A549 (cell line): ENCODE data around the gene SLC35B4. TPM values are rescaled to one million over a fixed set of nuclear protein-coding genes. Genes with fewer than 3 reads are reported as not detected.

ENCODE experiments used
- ATAC-seq, 2 experiments: fragments of 200-7000 bp in 1 of 2; fragments of >200 bp in 1 of 2; cut with Nextera tagmentation in 1 of 2; cut with Tn5 transposase in 1 of 2; 3 replicates each; pipeline versions ENCODE4 v1.8.0 to v1.9.1; 2018 to 2020; ENCODE audit warnings: mild to moderate bottlenecking in 1 of 2, moderate library complexity in 1 of 2
- CTCF ChIA-PET: fragments of 300-600 bp; sonication (Branson Sonifier 250); formaldehyde crosslinking; extraction: SDS; loops from one replicate; lab custom pipeline; 2021; ENCODE audit warnings: antibody characterized with exemption, inconsistent platforms; lab: Yijun Ruan, JAX
- POLR2A ChIA-PET: fragments of 350-600 bp; formaldehyde crosslinking; extraction: SDS; loops from one replicate; lab custom pipeline; 2021; ENCODE audit warnings: antibody characterized with exemption, inconsistent platforms; lab: Yijun Ruan, JAX
- DNase-seq, 2 experiments: peaks; one replicate each; pipeline versions ENCODE4 v3.0.0 to v3.0.0-alpha.2; 2011 to 2016; ENCODE audit warnings: low read depth in 1 of 2, low spot score in 1 of 2
- FAIRE-seq: peaks from 2 replicates; lab custom pipeline; 2011; peaks lifted over from hg19 to GRCh38; lab: Jason Lieb, UNC
- H3K27ac ChIP-seq, 2 experiments: fragments of >200 bp; sonication (Bioruptor Twin); formaldehyde crosslinking; 3 replicates each; pipeline ENCODE4 v1.5.1; 2016 to 2017
- H3K4me1 ChIP-seq: fragments of >200 bp; sonication (Bioruptor Twin); formaldehyde crosslinking; 3 replicates; pipeline ENCODE4 v1.6.1; 2016
- H3K4me2 ChIP-seq: fragments of >200 bp; sonication (Bioruptor Twin); formaldehyde crosslinking; 3 replicates; pipeline ENCODE4 v1.6.1; 2016
- H3K4me3 ChIP-seq: fragments of >200 bp; sonication (Bioruptor Twin); formaldehyde crosslinking; 3 replicates; pipeline ENCODE4 v1.5.1; 2016
- H3K9me3 ChIP-seq: fragments of >200 bp; sonication (Bioruptor Twin); formaldehyde crosslinking; 3 replicates; pipeline ENCODE4 v1.6.1; 2016
- BHLHE40 ChIP-seq: IDR thresholded peaks from 2 replicates; pipeline ENCODE4 v1.6.1; 2012; ENCODE audit warnings: low read depth, low read length, inconsistent platforms
- CEBPB ChIP-seq, 2 experiments: fragments of >200 bp in 1 of 2; sonication (Bioruptor Twin) in 1 of 2; formaldehyde crosslinking in 1 of 2; IDR thresholded peaks; 2 replicates each; pipeline ENCODE4 v1.6.1; 2012 to 2016
- CHD2 ChIP-seq: fragments of 150-350 bp; IDR thresholded peaks from 2 replicates; pipeline ENCODE4 v1.6.1; 2014; ENCODE audit warnings: low read length; ENCODE audit not compliant: partially characterized antibody
- EP300 ChIP-seq, 2 experiments: fragments of >200 bp; sonication (Bioruptor Twin); formaldehyde crosslinking; IDR thresholded peaks; 2 replicates in 1 of 2; 3 replicates in 1 of 2; pipeline ENCODE4 v1.6.1; 2016 to 2017
- FOSB ChIP-seq: fragments of 250-450 bp; sonication (Bioruptor Pico); IDR thresholded peaks from 2 replicates; pipeline ENCODE4 v1.5.0; 2020; ENCODE audit warnings: mild to moderate bottlenecking, moderate library complexity
- FOSL2 ChIP-seq, 2 experiments: fragments of 450-650 bp in 1 of 2; fragments of >200 bp in 1 of 2; sonication (Bioruptor Twin) in 1 of 2; formaldehyde crosslinking; IDR thresholded peaks; 2 replicates each; pipeline versions ENCODE4 v1.5.0 to v1.6.1; 2016 to 2020; ENCODE audit warnings: mild to moderate bottlenecking in 1 of 2, moderate library complexity in 1 of 2
- FOXS1 ChIP-seq: fragments of 250-450 bp; sonication (Bioruptor Pico); IDR thresholded peaks from 2 replicates; pipeline ENCODE4 v1.5.0; 2020; ENCODE audit warnings: mild to moderate bottlenecking, moderate library complexity
- GATA3 ChIP-seq: IDR thresholded peaks from 2 replicates; pipeline ENCODE4 v1.6.1; 2012; ENCODE audit warnings: borderline replicate concordance
- HDAC2 ChIP-seq: fragments of 200-600 bp; sonication (generic); IDR thresholded peaks from 2 replicates; pipeline ENCODE4 v1.6.1; 2016
- HEYL ChIP-seq: fragments of 250-450 bp; sonication (Bioruptor Pico); IDR thresholded peaks from 2 replicates; pipeline ENCODE4 v1.8.0; 2021; ENCODE audit warnings: mild to moderate bottlenecking, moderate library complexity
- HOXB5 ChIP-seq: fragments of 250-450 bp; sonication (Bioruptor Pico); IDR thresholded peaks from 2 replicates; pipeline ENCODE4 v1.5.0; 2020; ENCODE audit warnings: mild to moderate bottlenecking, moderate library complexity
- JUN ChIP-seq, 2 experiments: fragments of >200 bp; sonication (Bioruptor Twin); formaldehyde crosslinking; IDR thresholded peaks; 2 replicates in 1 of 2; 3 replicates in 1 of 2; pipeline ENCODE4 v1.6.1; 2016 to 2017
- JUNB ChIP-seq: fragments of >200 bp; sonication (Bioruptor Twin); formaldehyde crosslinking; IDR thresholded peaks from 2 replicates; pipeline ENCODE4 v1.6.1; 2016
- KDM5A ChIP-seq: fragments of 200-600 bp; sonication (generic); IDR thresholded peaks from 2 replicates; pipeline ENCODE4 v1.6.1; 2016; ENCODE audit warnings: antibody characterized with exemption, mild to moderate bottlenecking
- MAFK ChIP-seq: fragments of 450-650 bp; IDR thresholded peaks from 2 replicates; pipeline ENCODE4 v1.6.1; 2014; ENCODE audit not compliant: partially characterized antibody
- MAZ ChIP-seq: fragments of 150-350 bp; IDR thresholded peaks from 2 replicates; pipeline ENCODE4 v1.6.1; 2014; ENCODE audit warnings: antibody characterized with exemption, low read depth, low read length, borderline replicate concordance
- MYC ChIP-seq: IDR thresholded peaks from 2 replicates; pipeline ENCODE4 v1.6.1; 2012; ENCODE audit warnings: mild to moderate bottlenecking, inconsistent platforms, low read length, improper control_type of control experiment, borderline replicate concordance
- NPAS2 ChIP-seq: fragments of 250-450 bp; sonication (Bioruptor Pico); IDR thresholded peaks from 2 replicates; pipeline ENCODE4 v1.8.0; 2022; ENCODE audit warnings: mild to moderate bottlenecking, moderate library complexity, borderline replicate concordance
- POLR2A ChIP-seq: IDR thresholded peaks from 2 replicates; pipeline ENCODE4 v1.6.1; 2012; ENCODE audit warnings: mild to moderate bottlenecking, low read length
- RAD21 ChIP-seq, 2 experiments: fragments of >200 bp in 1 of 2; sonication (Bioruptor Twin) in 1 of 2; formaldehyde crosslinking in 1 of 2; IDR thresholded peaks in 1 of 2; conservative IDR thresholded peaks in 1 of 2; 2 replicates in 1 of 2; 3 replicates in 1 of 2; pipeline ENCODE4 v1.6.1; 2012 to 2018; ENCODE audit warnings: inconsistent platforms in 1 of 2
- RARB ChIP-seq: fragments of 250-450 bp; sonication (Bioruptor Pico); IDR thresholded peaks from 2 replicates; pipeline ENCODE4 v1.8.0; 2021; ENCODE audit warnings: mild to moderate bottlenecking, moderate library complexity
- RFX5 ChIP-seq: fragments of 450-650 bp; IDR thresholded peaks from 2 replicates; pipeline ENCODE4 v1.7.1; 2014; ENCODE audit warnings: antibody characterized with exemption, mild to moderate bottlenecking, moderate library complexity
- RNF2 ChIP-seq: fragments of 200-600 bp; sonication (generic); IDR thresholded peaks from 2 replicates; pipeline ENCODE4 v1.6.1; 2016; ENCODE audit warnings: low read depth, mild to moderate bottlenecking, antibody characterized with exemption, moderate library complexity, borderline replicate concordance
- SMC3 ChIP-seq: fragments of >200 bp; sonication (Bioruptor Twin); formaldehyde crosslinking; IDR thresholded peaks from 3 replicates; pipeline ENCODE4 v1.6.1; 2018; ENCODE audit warnings: inconsistent platforms
- TFCP2L1 ChIP-seq: fragments of 250-450 bp; sonication (Bioruptor Pico); IDR thresholded peaks from 2 replicates; pipeline ENCODE4 v1.5.0; 2021; ENCODE audit warnings: mild to moderate bottlenecking
- TP53 ChIP-seq: fragments of 250-450 bp; sonication (Bioruptor Pico); IDR thresholded peaks from 2 replicates; pipeline ENCODE4 v1.5.0; 2021; ENCODE audit warnings: mild to moderate bottlenecking, moderate library complexity
- ZNF302 ChIP-seq: fragments of 250-450 bp; sonication (Bioruptor Pico); IDR thresholded peaks from 2 replicates; pipeline ENCODE4 v1.9.0; 2021; ENCODE audit warnings: inconsistent platforms, mild to moderate bottlenecking, moderate library complexity
- ZSCAN20 ChIP-seq: fragments of 250-450 bp; sonication (Bioruptor Pico); IDR thresholded peaks from 2 replicates; pipeline ENCODE4 v1.8.0; 2022; ENCODE audit warnings: mild to moderate bottlenecking, moderate library complexity
- WGBS: methylation state at CpG from one replicate; pipeline ENCODE4 v1.1.6; 2017; ENCODE audit errors: missing lambda C conversion rate; 5-methylcytosine and 5-hydroxymethylcytosine counted together
- polyA minus RNA-seq: library from RNA; depleted of rRNA, polyadenylated mRNA; stranded (reverse); fragments of >200 nt; gene quantifications from 2 replicates; pipeline ENCODE4 v1.2.3, GENCODE V29; 2011; rRNA and poly(A)+ RNA removed
- polyA plus RNA-seq, 4 experiments: library from polyadenylated mRNA; depleted of rRNA in 3 of 4; stranded (reverse); fragments of >200 nt; fragmentation: RNase III in 1 of 4; extraction: RNeasy Plus Mini Kit Qiagen cat#74134 plus additional on column Dnase treatment in 1 of 4; gene quantifications; 2 replicates in 3 of 4; 3 replicates in 1 of 4; pipeline ENCODE4 v1.2.3, GENCODE V29; 2011 to 2017
- TF ChIP-seq, protein P1 (sequence below): fragments of >200 bp; sonication (Bioruptor Twin); formaldehyde crosslinking; IDR thresholded peaks from 2 replicates; pipeline ENCODE4 v1.6.1; 2016
- TF ChIP-seq, protein P2 (sequence below): IDR thresholded peaks from 2 replicates; pipeline ENCODE4 v1.6.1; 2012
- TF ChIP-seq, protein P3 (sequence below): IDR thresholded peaks from 2 replicates; pipeline ENCODE4 v1.6.1; 2012
- TF ChIP-seq, protein P4 (sequence below): IDR thresholded peaks from 2 replicates; pipeline ENCODE4 v1.6.1; 2012; ENCODE audit warnings: low read depth, borderline replicate concordance
- TF ChIP-seq, protein P5 (sequence below): fragments of >200 bp; sonication (Bioruptor Twin); formaldehyde crosslinking; IDR thresholded peaks from 3 replicates; pipeline ENCODE4 v1.6.1; 2016

SLC35B4 gene, protein sequence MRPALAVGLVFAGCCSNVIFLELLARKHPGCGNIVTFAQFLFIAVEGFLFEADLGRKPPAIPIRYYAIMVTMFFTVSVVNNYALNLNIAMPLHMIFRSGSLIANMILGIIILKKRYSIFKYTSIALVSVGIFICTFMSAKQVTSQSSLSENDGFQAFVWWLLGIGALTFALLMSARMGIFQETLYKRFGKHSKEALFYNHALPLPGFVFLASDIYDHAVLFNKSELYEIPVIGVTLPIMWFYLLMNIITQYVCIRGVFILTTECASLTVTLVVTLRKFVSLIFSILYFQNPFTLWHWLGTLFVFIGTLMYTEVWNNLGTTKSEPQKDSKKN
- polyA plus RNA-seq (2011; rRNA removed) (73.0 and 83.9 TPM in 2 replicates), polyA plus RNA-seq (2017; fragmentation: RNase III; extraction: RNeasy Plus Mini Kit Qiagen cat#74134 plus additional on column Dnase treatment) (29.1 to 36.0 TPM (median 32.8 TPM) in 3 replicates), polyA minus RNA-seq (112 and 123 TPM in 2 replicates)
- 22.5 and 28.4 TPM in 2 replicates for polyA plus RNA-seq (2012; cell fraction: cytosol; rRNA removed)
- polyA plus RNA-seq (2012; cell fraction: nucleus; rRNA removed), result 25.8 and 35.9 TPM in 2 replicates

DNA sequence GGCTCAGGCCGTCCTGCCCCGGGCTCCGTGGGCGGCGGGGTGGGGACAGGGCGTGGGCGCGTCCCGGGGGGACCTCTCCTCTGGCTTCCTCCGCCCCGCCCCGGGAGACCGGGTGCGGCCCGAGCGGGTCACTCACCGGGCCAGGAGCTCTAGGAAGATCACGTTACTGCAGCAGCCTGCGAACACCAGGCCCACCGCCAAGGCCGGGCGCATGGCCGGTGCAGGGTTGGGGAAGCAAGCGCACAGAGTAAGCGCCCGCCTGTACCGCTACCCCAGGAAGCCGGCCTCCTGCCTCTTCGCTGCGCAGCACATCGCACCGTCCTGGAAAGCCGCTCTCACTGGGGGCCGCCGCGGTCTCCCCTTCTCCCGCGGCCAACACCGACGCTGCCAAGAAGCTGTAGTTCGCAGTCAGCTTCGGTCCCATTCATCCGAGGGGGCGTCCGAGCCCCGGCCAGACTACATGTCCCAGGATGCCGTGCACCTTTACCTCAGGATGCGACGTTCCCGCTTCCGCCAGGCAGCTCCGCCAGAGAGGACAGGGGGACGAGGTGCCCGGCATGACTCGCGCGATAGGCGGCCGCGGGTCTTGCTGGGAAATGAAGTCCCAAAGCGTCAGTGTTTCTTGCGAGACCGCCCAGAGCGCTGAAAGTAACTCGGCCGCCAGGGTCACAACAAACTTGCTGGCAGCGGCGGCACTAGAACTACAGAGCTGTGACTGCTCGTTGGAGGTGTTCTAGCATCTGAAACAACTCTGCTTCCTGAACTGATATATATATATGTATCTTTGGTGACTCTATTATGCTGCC is at the start of gene SLC35B4:
SLC35B4 (minus strand) TSS at position 392 of the 806 bp plus-strand sequence; CDS start at position 213, 179 bp downstream.
- ChIA-PET CTCF (interaction anchor here (0.6 to 2.8 kb wide), 29 partner anchors 9 to 373 kb away, joined by 3 to 23 read pairs (median 4); no protein-coding TSS in a partner anchor), POLR2A (interaction anchor here (0.5 to 2.7 kb wide), 14 partner anchors 13 to 1980 kb away, joined by 3 to 20 read pairs (median 4); partner anchors contain the start of gene BPGM)
- H3K4me3 ChIP-seq, result peak within 1 kb of the TSS; percentile 74
- H3K27ac ChIP-seq, result peak within 1 kb of the TSS; percentile 90 to 92
- ATAC-seq, result peak; percentile 98 to 100
- peak; percentile 99 to 100 for DNase-seq
- peak; percentile 100 for FAIRE-seq
- no peaks in the 10 kb centered on the region for H3K9me3 ChIP-seq
- peaks cover 14% of the 10 kb centered on the region for H3K4me1 ChIP-seq
- WGBS, result under 1% methylated on average over 50 of the region's 69 CpGs
- peak within 1 kb of the TSS; percentile 82 for H3K4me2 ChIP-seq
- TF ChIP-seq FOSB (CRISPR knock-in tag) (no peak), MAFK (no peak), MAZ (0 out of 2 replicates have a peak, but pooled peaks have one; percentile 17), POLR2A (peak; percentile 53), FOSL2 (IDR thresholded peaks at IDR 0.05) (no peak), FOSL2 (CRISPR knock-in tag; IDR thresholded peaks at IDR 0.05) (peak; percentile 45; the same call in 1 of the 2 replicates), SMC3 (no peak), NPAS2 (CRISPR knock-in tag) (no peak), CHD2 (peak; percentile 98), FOXS1 (CRISPR knock-in tag) (no peak), CEBPB (IDR thresholded peaks at IDR 0.05) (no peak), HDAC2 (no peak), TFCP2L1 (CRISPR knock-in tag) (0 out of 2 replicates have a peak, but pooled peaks have one; percentile 44), TP53 (CRISPR knock-in tag) (0 out of 2 replicates have a peak, but pooled peaks have one; percentile 36), GATA3 (peak; percentile 28; the same call in 1 of the 2 replicates), RAD21 (conservative IDR thresholded peaks at IDR 0.05 in 1 of 2, IDR thresholded peaks at IDR 0.05 in 1 of 2) (no peak), JUNB (no peak), HOXB5 (CRISPR knock-in tag) (no peak), JUN (IDR thresholded peaks at IDR 0.05) (peak; percentile 60 to 87; a peak in 4 of 5 replicates), BHLHE40 (no peak), KDM5A (peak; percentile 53), EP300 (IDR thresholded peaks at IDR 0.05) (no peak), RARB (no peak), RNF2 (peak; percentile 75; the same call in 1 of the 2 replicates), ZSCAN20 (CRISPR knock-in tag) (no peak), MYC (peak; percentile 86), ZNF302 (CRISPR knock-in tag) (no peak), HEYL (CRISPR knock-in tag) (no peak), RFX5 (0 out of 2 replicates have a peak, but pooled peaks have one; percentile 30)
- TF ChIP-seq, protein P1, sequence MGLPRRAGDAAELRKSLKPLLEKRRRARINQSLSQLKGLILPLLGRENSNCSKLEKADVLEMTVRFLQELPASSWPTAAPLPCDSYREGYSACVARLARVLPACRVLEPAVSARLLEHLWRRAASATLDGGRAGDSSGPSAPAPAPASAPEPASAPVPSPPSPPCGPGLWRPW, result no peak
- TF ChIP-seq, protein P2, sequence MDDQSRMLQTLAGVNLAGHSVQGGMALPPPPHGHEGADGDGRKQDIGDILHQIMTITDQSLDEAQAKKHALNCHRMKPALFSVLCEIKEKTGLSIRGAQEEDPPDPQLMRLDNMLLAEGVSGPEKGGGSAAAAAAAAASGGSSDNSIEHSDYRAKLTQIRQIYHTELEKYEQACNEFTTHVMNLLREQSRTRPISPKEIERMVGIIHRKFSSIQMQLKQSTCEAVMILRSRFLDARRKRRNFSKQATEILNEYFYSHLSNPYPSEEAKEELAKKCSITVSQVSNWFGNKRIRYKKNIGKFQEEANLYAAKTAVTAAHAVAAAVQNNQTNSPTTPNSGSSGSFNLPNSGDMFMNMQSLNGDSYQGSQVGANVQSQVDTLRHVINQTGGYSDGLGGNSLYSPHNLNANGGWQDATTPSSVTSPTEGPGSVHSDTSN, result no peak
- TF ChIP-seq, protein P3, sequence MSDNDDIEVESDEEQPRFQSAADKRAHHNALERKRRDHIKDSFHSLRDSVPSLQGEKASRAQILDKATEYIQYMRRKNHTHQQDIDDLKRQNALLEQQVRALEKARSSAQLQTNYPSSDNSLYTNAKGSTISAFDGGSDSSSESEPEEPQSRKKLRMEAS, result peak; percentile 87
- TF ChIP-seq, protein P4, sequence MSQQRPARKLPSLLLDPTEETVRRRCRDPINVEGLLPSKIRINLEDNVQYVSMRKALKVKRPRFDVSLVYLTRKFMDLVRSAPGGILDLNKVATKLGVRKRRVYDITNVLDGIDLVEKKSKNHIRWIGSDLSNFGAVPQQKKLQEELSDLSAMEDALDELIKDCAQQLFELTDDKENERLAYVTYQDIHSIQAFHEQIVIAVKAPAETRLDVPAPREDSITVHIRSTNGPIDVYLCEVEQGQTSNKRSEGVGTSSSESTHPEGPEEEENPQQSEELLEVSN, result no peak; the same call in 1 of the 2 replicates
- TF ChIP-seq, protein P5, sequence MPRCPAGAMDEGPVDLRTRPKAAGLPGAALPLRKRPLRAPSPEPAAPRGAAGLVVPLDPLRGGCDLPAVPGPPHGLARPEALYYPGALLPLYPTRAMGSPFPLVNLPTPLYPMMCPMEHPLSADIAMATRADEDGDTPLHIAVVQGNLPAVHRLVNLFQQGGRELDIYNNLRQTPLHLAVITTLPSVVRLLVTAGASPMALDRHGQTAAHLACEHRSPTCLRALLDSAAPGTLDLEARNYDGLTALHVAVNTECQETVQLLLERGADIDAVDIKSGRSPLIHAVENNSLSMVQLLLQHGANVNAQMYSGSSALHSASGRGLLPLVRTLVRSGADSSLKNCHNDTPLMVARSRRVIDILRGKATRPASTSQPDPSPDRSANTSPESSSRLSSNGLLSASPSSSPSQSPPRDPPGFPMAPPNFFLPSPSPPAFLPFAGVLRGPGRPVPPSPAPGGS, result peak; percentile 91
